Nephron progenitor cell (in vitro differentiated cells): Measurements from ENCODE around the gene TMEM154.

Source experiments
- DNase-seq: peaks from one replicate; pipeline ENCODE4 v3.0.0; 2021
- H3K27ac Mint-ChIP-seq: 2 replicates; pipeline ENCODE4 v1.8.0; 2021; ENCODE audit warnings: mild to moderate bottlenecking, moderate library complexity, mixed read lengths
- H3K27me3 Mint-ChIP-seq: 2 replicates; pipeline ENCODE4 v1.8.0; 2021; ENCODE audit warnings: mild to moderate bottlenecking, low read depth, mixed read lengths; ENCODE audit not compliant: poor library complexity
- H3K36me3 Mint-ChIP-seq: 2 replicates; pipeline ENCODE4 v1.8.0; 2021; ENCODE audit warnings: low read depth, mixed read lengths
- H3K4me1 Mint-ChIP-seq: 2 replicates; pipeline ENCODE4 v1.8.0; 2021; ENCODE audit warnings: mixed read lengths
- H3K4me3 Mint-ChIP-seq: 2 replicates; pipeline ENCODE4 v1.8.0; 2021; ENCODE audit warnings: mild to moderate bottlenecking, moderate library complexity, mixed read lengths
- H3K9me3 Mint-ChIP-seq: 2 replicates; pipeline ENCODE4 v1.8.0; 2021; ENCODE audit warnings: mild to moderate bottlenecking, moderate library complexity, mixed read lengths
- TF ChIP-seq, protein P1 (sequence below): fragments of 200-600 bp; sonication (generic); IDR thresholded peaks from 2 replicates; pipeline ENCODE4 v1.5.0; 2021; ENCODE audit warnings: antibody characterized with exemption

Gene TMEM154

DNA sequence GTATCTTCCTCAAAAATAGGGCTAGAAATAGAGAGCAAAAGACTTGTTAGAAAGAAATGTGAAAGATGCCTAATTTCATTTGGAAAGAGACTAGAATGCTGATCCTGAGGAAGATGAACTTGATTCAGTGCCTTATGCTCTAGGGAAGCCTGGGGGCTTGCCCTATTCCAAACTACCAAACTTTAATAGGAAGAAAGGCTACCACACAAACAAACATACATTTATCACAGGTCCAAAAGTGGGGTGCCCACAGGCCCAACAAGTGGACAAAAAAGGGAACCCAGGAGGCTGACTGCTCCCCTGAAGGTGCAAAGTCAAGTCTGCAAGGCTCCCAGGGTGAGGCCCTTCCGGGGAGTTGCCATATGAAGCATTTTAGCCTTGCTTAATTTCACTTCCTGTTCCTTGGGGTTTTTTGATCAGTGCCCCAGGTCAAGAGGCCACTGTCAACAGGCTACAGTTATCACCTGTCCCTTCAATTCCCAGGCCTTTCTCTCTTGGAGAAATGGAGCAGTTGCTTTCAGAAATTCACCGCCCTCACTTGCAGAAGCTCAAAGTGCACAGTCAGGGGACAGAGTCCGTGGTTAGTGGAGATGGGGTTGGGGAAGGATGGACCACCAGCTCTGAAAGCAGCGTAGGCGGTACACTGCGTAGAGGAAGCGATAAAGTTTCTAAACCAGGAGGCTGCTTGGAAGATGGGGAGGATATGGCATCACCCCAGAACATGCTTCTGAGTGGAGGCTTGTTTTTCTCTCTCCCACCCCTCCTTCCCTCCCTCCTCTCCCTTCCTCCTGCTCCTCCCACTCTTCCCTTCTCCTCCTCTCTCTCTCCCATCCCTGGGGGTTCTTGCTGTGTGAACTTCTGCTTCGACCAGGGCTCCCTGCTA lies 36.4 kb downstream of the TMEM154 start:
- H3K4me3 Mint-ChIP-seq: no peak overlapping the region
- H3K36me3 Mint-ChIP-seq: no peaks in the 10 kb centered on the region
- H3K9me3 Mint-ChIP-seq: no peaks in the 10 kb centered on the region
- TF ChIP-seq, protein P1, sequence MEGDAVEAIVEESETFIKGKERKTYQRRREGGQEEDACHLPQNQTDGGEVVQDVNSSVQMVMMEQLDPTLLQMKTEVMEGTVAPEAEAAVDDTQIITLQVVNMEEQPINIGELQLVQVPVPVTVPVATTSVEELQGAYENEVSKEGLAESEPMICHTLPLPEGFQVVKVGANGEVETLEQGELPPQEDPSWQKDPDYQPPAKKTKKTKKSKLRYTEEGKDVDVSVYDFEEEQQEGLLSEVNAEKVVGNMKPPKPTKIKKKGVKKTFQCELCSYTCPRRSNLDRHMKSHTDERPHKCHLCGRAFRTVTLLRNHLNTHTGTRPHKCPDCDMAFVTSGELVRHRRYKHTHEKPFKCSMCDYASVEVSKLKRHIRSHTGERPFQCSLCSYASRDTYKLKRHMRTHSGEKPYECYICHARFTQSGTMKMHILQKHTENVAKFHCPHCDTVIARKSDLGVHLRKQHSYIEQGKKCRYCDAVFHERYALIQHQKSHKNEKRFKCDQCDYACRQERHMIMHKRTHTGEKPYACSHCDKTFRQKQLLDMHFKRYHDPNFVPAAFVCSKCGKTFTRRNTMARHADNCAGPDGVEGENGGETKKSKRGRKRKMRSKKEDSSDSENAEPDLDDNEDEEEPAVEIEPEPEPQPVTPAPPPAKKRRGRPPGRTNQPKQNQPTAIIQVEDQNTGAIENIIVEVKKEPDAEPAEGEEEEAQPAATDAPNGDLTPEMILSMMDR: no peak
- peaks cover 49% of the 10 kb centered on the region for H3K4me1 Mint-ChIP-seq
- no peak overlapping the region for H3K27ac Mint-ChIP-seq
- DNase-seq: no peak
- no peaks in the 10 kb centered on the region for H3K27me3 Mint-ChIP-seq

DNA sequence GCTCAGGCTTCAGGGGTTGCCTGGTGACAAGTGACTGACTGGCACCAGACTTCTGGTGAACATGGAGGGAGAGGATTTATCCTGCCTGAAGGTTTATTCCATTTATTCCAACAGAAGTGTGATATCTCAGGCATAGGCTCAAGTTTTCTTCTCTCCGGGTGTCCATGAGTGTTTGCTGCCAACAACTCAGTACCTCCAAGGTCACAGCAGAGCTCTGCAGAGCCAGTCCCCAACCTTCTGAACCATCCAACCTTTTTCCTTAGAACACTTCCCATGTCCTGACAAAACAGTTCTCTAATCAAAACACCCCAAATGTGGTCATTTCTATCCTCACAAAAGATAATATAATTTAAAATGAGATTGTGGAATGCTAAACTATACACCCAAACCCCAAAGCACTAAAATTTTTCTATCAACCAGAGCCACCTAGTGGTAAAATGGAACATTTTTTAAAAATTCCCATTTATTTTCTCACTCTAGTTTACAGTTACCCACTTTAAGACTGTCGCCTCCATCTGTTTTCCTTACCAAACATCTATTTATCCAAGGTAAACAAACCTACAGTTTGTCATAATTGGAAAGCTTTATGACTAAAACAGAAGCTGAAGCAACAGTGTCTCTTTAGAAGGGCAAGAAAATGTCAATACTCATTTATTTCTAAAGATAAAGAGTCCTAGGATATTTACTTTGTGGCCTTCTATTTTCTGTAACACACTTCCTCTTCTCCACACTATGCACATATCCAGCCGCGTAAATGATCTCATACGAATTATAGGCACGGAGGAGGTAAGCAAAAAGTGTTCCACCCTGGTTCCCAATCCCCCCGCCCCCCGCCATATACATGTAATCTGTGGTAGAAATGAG lies 39.5 kb downstream of the TMEM154 start:
- Mint-ChIP-seq H3K4me1 (peaks cover 26% of the 10 kb centered on the region), H3K9me3 (no peaks in the 10 kb centered on the region), H3K4me3 (no peak overlapping the region), H3K27me3 (no peaks in the 10 kb centered on the region), H3K27ac (no peak overlapping the region), H3K36me3 (no peaks in the 10 kb centered on the region)
- DNase-seq: no peak
- TF ChIP-seq, protein P1: peak; percentile 62

DNA sequence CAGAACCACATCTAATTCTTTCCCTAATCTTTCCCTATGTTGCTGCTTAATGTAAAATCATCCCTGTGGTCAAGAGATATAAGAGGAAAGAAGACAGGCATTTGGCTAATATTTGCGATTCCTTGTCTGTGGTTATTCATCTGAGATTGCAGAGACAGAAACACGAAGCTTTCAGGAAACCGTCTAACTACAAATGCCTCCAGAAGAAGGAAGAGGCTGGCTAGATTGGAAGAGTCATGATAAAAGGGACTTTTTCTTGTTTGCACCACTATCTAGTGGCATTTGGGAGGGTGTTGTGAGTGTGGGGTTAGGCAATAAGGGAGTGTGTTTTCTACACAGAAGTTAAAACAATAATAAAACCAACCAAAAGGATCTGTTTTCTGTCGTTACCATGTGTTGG lies 43.9 kb downstream of the TMEM154 start:
- Mint-ChIP-seq H3K4me3 (no peak overlapping the region), H3K27ac (no peak overlapping the region), H3K36me3 (no peaks in the 10 kb centered on the region), H3K9me3 (no peaks in the 10 kb centered on the region), H3K27me3 (no peaks in the 10 kb centered on the region), H3K4me1 (no peaks in the 10 kb centered on the region)
- DNase-seq: no peak
- TF ChIP-seq, protein P1: no peak

DNA sequence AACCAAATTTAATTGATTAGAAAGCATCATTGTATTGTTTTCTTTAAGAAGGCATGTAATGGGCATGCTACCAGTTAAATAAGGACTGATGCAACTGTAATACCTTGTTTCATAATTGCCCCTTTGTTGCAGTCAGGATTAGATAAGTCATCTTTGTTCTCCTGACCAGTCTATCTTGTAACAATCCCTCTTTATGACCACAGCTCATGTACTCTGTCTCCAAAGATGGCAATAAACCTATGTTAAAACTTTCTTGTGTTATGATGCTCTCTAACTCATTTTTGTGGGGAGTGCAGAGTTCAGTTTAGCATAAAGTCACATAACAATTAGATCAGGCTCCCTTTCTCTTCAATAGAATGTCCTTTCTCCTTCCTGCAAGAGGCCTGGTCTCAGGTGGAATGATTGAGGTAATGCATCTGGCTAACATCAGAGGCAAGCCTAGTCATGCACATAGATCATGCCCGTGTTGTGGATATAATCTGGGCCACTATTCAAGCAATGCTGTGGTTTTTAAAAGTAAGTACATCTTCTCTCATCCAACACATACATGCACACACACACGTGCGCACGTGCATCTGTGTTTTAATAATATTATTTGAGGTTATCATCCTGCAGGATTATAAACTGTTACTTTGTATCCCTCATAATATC lies 45.6 kb downstream of the TMEM154 start:
- Mint-ChIP-seq H3K36me3 (peaks cover 5% of the 10 kb centered on the region), H3K9me3 (no peaks in the 10 kb centered on the region), H3K27ac (no peak overlapping the region), H3K27me3 (no peaks in the 10 kb centered on the region), H3K4me1 (no peaks in the 10 kb centered on the region), H3K4me3 (no peak overlapping the region)
- no peak for DNase-seq
- TF ChIP-seq, protein P1: no peak

DNA sequence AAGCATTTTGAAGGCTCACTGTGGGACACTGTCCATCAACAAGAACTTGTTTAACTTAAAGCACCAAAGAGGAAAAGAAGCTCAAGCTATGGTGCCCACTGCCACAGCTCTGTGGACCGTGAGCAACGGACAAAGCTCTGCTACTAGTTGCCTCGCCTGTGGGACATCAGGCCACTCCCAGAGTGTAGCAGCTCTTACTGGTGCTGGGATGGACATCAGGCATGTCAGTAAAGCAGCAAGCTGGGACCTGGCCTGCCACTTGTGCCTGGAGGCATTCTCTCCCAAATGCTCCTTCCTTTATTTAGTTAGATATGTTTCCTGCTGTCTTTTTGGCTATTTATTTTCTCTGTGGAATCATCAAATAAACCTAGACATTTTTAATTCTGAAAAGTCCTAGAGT lies 46.7 kb downstream of the TMEM154 start:
- Mint-ChIP-seq H3K27me3 (no peaks in the 10 kb centered on the region), H3K9me3 (no peaks in the 10 kb centered on the region), H3K27ac (no peak overlapping the region), H3K4me3 (no peak overlapping the region), H3K4me1 (no peaks in the 10 kb centered on the region), H3K36me3 (peaks cover 5% of the 10 kb centered on the region)
- DNase-seq: no peak
- TF ChIP-seq, protein P1: no peak
